ENCODE results near the gene PTPN3. TPM values are rescaled to one million over a fixed set of nuclear protein-coding genes. Genes with fewer than 3 reads are reported as not detected.

The PTPN3 gene
- total and polyA plus RNA-seq, 10 of the 15 experiments (the other 5 are each of a cell fraction or from before 2014, with no cell fraction given): 0.18 to 1.3 (median 0.39) TPM

DNA sequence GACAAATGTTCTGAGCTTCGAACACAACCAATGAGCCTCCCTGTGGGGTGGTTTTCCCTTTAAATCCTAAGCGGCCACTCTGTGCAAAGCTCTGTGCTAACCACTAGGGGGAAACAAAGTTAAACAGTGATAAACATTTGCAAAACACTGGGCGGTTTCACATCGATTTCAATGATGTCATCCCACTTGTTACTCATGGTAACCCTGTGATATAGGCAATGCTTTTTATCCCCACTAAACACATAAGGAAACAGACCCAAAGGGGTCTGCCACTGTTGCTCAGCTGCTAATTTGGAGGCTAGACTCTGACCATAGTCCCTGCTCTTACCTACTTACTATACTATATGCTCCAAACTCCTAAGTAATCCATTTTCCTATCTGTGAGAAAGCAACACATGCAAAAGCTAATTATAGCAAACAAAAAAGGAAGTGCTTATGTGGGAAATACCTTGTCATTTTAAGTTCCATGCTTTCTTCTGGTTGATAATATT is 57.3 kb downstream of the PTPN3 start (continued):
- TF ChIP-seq, protein P1, sequence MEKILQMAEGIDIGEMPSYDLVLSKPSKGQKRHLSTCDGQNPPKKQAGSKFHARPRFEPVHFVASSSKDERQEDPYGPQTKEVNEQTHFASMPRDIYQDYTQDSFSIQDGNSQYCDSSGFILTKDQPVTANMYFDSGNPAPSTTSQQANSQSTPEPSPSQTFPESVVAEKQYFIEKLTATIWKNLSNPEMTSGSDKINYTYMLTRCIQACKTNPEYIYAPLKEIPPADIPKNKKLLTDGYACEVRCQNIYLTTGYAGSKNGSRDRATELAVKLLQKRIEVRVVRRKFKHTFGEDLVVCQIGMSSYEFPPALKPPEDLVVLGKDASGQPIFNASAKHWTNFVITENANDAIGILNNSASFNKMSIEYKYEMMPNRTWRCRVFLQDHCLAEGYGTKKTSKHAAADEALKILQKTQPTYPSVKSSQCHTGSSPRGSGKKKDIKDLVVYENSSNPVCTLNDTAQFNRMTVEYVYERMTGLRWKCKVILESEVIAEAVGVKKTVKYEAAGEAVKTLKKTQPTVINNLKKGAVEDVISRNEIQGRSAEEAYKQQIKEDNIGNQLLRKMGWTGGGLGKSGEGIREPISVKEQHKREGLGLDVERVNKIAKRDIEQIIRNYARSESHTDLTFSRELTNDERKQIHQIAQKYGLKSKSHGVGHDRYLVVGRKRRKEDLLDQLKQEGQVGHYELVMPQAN (conservative IDR thresholded peaks at IDR 0.05): no peak
- no peak for TF ChIP-seq ESRRA (IDR thresholded peaks at IDR 0.05; ENCODE audit: low read length)
- no peak for TF ChIP-seq MYC (IDR thresholded peaks at IDR 0.05; ENCODE audit: insufficient read depth, insufficient read length, insufficient replicate concordance, low read length, severe bottlenecking)
- TF ChIP-seq CREB1 (IDR thresholded peaks at IDR 0.05; ENCODE audit: low read depth): peak; percentile 45; the same call in 1 of the 2 replicates
- TF ChIP-seq, protein P2, sequence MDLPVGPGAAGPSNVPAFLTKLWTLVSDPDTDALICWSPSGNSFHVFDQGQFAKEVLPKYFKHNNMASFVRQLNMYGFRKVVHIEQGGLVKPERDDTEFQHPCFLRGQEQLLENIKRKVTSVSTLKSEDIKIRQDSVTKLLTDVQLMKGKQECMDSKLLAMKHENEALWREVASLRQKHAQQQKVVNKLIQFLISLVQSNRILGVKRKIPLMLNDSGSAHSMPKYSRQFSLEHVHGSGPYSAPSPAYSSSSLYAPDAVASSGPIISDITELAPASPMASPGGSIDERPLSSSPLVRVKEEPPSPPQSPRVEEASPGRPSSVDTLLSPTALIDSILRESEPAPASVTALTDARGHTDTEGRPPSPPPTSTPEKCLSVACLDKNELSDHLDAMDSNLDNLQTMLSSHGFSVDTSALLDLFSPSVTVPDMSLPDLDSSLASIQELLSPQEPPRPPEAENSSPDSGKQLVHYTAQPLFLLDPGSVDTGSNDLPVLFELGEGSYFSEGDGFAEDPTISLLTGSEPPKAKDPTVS (IDR thresholded peaks at IDR 0.05; ENCODE audit: low read depth, low read length): no peak
- TF ChIP-seq, protein P3, sequence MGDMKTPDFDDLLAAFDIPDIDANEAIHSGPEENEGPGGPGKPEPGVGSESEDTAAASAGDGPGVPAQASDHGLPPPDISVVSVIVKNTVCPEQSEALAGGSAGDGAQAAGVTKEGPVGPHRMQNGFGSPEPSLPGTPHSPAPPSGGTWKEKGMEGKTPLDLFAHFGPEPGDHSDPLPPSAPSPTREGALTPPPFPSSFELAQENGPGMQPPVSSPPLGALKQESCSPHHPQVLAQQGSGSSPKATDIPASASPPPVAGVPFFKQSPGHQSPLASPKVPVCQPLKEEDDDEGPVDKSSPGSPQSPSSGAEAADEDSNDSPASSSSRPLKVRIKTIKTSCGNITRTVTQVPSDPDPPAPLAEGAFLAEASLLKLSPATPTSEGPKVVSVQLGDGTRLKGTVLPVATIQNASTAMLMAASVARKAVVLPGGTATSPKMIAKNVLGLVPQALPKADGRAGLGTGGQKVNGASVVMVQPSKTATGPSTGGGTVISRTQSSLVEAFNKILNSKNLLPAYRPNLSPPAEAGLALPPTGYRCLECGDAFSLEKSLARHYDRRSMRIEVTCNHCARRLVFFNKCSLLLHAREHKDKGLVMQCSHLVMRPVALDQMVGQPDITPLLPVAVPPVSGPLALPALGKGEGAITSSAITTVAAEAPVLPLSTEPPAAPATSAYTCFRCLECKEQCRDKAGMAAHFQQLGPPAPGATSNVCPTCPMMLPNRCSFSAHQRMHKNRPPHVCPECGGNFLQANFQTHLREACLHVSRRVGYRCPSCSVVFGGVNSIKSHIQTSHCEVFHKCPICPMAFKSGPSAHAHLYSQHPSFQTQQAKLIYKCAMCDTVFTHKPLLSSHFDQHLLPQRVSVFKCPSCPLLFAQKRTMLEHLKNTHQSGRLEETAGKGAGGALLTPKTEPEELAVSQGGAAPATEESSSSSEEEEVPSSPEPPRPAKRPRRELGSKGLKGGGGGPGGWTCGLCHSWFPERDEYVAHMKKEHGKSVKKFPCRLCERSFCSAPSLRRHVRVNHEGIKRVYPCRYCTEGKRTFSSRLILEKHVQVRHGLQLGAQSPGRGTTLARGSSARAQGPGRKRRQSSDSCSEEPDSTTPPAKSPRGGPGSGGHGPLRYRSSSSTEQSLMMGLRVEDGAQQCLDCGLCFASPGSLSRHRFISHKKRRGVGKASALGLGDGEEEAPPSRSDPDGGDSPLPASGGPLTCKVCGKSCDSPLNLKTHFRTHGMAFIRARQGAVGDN (IDR thresholded peaks at IDR 0.05): no peak
- TF ChIP-seq, protein P4, sequence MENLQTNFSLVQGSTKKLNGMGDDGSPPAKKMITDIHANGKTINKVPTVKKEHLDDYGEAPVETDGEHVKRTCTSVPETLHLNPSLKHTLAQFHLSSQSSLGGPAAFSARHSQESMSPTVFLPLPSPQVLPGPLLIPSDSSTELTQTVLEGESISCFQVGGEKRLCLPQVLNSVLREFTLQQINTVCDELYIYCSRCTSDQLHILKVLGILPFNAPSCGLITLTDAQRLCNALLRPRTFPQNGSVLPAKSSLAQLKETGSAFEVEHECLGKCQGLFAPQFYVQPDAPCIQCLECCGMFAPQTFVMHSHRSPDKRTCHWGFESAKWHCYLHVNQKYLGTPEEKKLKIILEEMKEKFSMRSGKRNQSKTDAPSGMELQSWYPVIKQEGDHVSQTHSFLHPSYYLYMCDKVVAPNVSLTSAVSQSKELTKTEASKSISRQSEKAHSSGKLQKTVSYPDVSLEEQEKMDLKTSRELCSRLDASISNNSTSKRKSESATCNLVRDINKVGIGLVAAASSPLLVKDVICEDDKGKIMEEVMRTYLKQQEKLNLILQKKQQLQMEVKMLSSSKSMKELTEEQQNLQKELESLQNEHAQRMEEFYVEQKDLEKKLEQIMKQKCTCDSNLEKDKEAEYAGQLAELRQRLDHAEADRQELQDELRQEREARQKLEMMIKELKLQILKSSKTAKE (IDR thresholded peaks at IDR 0.05; ENCODE audit: low read depth, poor library complexity, severe bottlenecking): peak; percentile 14
- TF ChIP-seq TBL1XR1 (IDR thresholded peaks at IDR 0.05; ENCODE audit: low read depth, low read length): no peak
- no peak for TF ChIP-seq ZNF24 (IDR thresholded peaks at IDR 0.05)
- TF ChIP-seq POLR2AphosphoS5 (IDR thresholded peaks at IDR 0.05; ENCODE audit: low read length): no peak
- TF ChIP-seq ZNF207 (IDR thresholded peaks at IDR 0.05; ENCODE audit: borderline replicate concordance): no peak
- TF ChIP-seq NR2F1 (conservative IDR thresholded peaks at IDR 0.05): no peak
- TF ChIP-seq NFXL1 (IDR thresholded peaks at IDR 0.05; ENCODE audit: borderline replicate concordance): no peak
- 0 out of 2 replicates have a peak, but pooled peaks have one; percentile 45 for TF ChIP-seq DPF2 (IDR thresholded peaks at IDR 0.05)
- no peak for TF ChIP-seq SMAD1 (IDR thresholded peaks at IDR 0.05; ENCODE audit: low read depth, partially characterized antibody)
- TF ChIP-seq, protein P5, sequence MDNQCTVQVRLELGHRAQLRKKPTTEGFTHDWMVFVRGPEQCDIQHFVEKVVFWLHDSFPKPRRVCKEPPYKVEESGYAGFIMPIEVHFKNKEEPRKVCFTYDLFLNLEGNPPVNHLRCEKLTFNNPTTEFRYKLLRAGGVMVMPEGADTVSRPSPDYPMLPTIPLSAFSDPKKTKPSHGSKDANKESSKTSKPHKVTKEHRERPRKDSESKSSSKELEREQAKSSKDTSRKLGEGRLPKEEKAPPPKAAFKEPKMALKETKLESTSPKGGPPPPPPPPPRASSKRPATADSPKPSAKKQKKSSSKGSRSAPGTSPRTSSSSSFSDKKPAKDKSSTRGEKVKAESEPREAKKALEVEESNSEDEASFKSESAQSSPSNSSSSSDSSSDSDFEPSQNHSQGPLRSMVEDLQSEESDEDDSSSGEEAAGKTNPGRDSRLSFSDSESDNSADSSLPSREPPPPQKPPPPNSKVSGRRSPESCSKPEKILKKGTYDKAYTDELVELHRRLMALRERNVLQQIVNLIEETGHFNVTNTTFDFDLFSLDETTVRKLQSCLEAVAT (IDR thresholded peaks at IDR 0.05): no peak
- TF ChIP-seq NR2C2 (IDR thresholded peaks at IDR 0.05; ENCODE audit: borderline replicate concordance, control insufficient read depth, insufficient read length, low read depth): no peak
- no peak for TF ChIP-seq ZBED1 (IDR thresholded peaks at IDR 0.05; ENCODE audit: borderline replicate concordance)
- no peak for TF ChIP-seq PML (IDR thresholded peaks at IDR 0.05; ENCODE audit: low read length)
- no peak for TF ChIP-seq SREBF2 (IDR thresholded peaks at IDR 0.05; ENCODE audit: low read length)

Measured in GM12878 (cell line).